GM12878 (cell line): ENCODE measurements around the gene ZNF483. TPM values are rescaled to one million over a fixed set of nuclear protein-coding genes. Genes with fewer than 3 reads are reported as not detected.

Source experiments
- BACH1 ChIP-seq: fragments of 450-650 bp; IDR thresholded peaks from 2 replicates; pipeline ENCODE4 v1.6.1; 2017; ENCODE audit warnings: mild to moderate bottlenecking, borderline replicate concordance
- CBX5 ChIP-seq: sonication (generic); IDR thresholded peaks from 2 replicates; pipeline ENCODE4 v1.6.1; 2016; ENCODE audit warnings: low read depth, moderate library complexity, mild to moderate bottlenecking, inconsistent platforms
- CREB1 ChIP-seq: IDR thresholded peaks from 2 replicates; pipeline ENCODE4 v1.6.1; 2012; ENCODE audit warnings: low read depth, mild to moderate bottlenecking, inconsistent platforms
- EZH2 ChIP-seq: IDR thresholded peaks from 2 replicates; pipeline ENCODE4 v1.6.1; 2012; ENCODE audit warnings: low read depth, mild to moderate bottlenecking, control low read depth, inconsistent platforms, low read length, borderline replicate concordance; ENCODE audit not compliant: control insufficient read depth
- GATAD2B ChIP-seq: fragments of 450-650 bp; conservative IDR thresholded peaks from 2 replicates; pipeline ENCODE4 v1.6.1; 2017; ENCODE audit warnings: low read depth, mild to moderate bottlenecking, moderate library complexity
- HCFC1 ChIP-seq: fragments of 150-350 bp; IDR thresholded peaks from 2 replicates; pipeline ENCODE4 v1.6.1; 2014; ENCODE audit warnings: low read length
- IRF4 ChIP-seq: IDR thresholded peaks from 2 replicates; pipeline ENCODE4 v1.6.1; 2011; ENCODE audit warnings: low read depth, low read length
- LARP7 ChIP-seq: fragments of 450-650 bp; IDR thresholded peaks from 2 replicates; pipeline ENCODE4 v1.6.1; 2017; ENCODE audit warnings: mild to moderate bottlenecking
- MEF2B ChIP-seq: fragments of 450-650 bp; IDR thresholded peaks from 2 replicates; pipeline ENCODE4 v1.6.1; 2018; ENCODE audit warnings: mild to moderate bottlenecking, moderate library complexity; ENCODE audit not compliant: partially characterized antibody, poor library complexity, severe bottlenecking
- MTA3 ChIP-seq: IDR thresholded peaks from 2 replicates; pipeline ENCODE4 v1.6.1; 2012; ENCODE audit warnings: low read length, inconsistent platforms, borderline replicate concordance
- MXI1 ChIP-seq: fragments of 150-350 bp; IDR thresholded peaks from 2 replicates; pipeline ENCODE4 v1.6.1; 2011; ENCODE audit warnings: low read depth, mild to moderate bottlenecking, inconsistent platforms, low read length, improper control_type of control experiment
- NBN ChIP-seq: fragments of 450-650 bp; IDR thresholded peaks from 2 replicates; pipeline ENCODE4 v1.6.1; 2016
- NFIC ChIP-seq: IDR thresholded peaks from 2 replicates; pipeline ENCODE4 v1.6.1; 2012; ENCODE audit warnings: low read depth, mild to moderate bottlenecking, inconsistent platforms, low read length, moderate library complexity
- NFXL1 ChIP-seq: fragments of 450-650 bp; IDR thresholded peaks from 2 replicates; pipeline ENCODE4 v1.6.1; 2017; ENCODE audit warnings: antibody characterized with exemption, mild to moderate bottlenecking, borderline replicate concordance
- NFYB ChIP-seq: IDR thresholded peaks from 2 replicates; pipeline ENCODE4 v1.6.1; 2011; ENCODE audit warnings: low read depth, mild to moderate bottlenecking, low read length, improper control_type of control experiment, moderate library complexity; ENCODE audit not compliant: insufficient read depth
- NR2C1 ChIP-seq: fragments of 450-650 bp; IDR thresholded peaks from 2 replicates; pipeline ENCODE4 v1.6.1; 2017; ENCODE audit warnings: antibody characterized with exemption, mild to moderate bottlenecking, moderate library complexity
- SIN3A ChIP-seq: IDR thresholded peaks from 2 replicates; pipeline ENCODE4 v1.6.1; 2012; ENCODE audit warnings: low read depth, low read length, improper control_type of control experiment
- SMAD1 ChIP-seq: fragments of 450-650 bp; IDR thresholded peaks from 2 replicates; pipeline ENCODE4 v1.6.1; 2018; ENCODE audit warnings: mild to moderate bottlenecking, low read depth; ENCODE audit not compliant: partially characterized antibody
- SMC3 ChIP-seq: IDR thresholded peaks from 2 replicates; pipeline ENCODE4 v1.6.1; 2011; ENCODE audit warnings: low read length, improper control_type of control experiment, borderline replicate concordance
- SREBF2 ChIP-seq: IDR thresholded peaks from 2 replicates; pipeline ENCODE4 v1.6.1; 2012; ENCODE audit warnings: mild to moderate bottlenecking, low read length
- STAT3 ChIP-seq: IDR thresholded peaks from 2 replicates; pipeline ENCODE4 v1.6.1; 2011; ENCODE audit warnings: low read depth, low read length, improper control_type of control experiment
- TCF3 ChIP-seq: IDR thresholded peaks from 2 replicates; pipeline ENCODE4 v1.6.1; 2012; ENCODE audit warnings: low read depth, mild to moderate bottlenecking, low read length, borderline replicate concordance; ENCODE audit not compliant: insufficient read depth
- YY1 ChIP-seq: IDR thresholded peaks from 2 replicates; pipeline ENCODE4 v1.6.1; 2011; ENCODE audit warnings: low read depth, mild to moderate bottlenecking, low read length
- polyA plus RNA-seq, 11 experiments: library from polyadenylated mRNA; depleted of rRNA in 4 of 11; unstranded in 6 of 11; stranded (reverse) in 5 of 11; fragments of >200 nt; fragmentation: Nextera tagmentation in 4 of 11; fragmentation: Illumina TruSeq in 1 of 11; extraction: Ambion mirVana in 4 of 11; extraction: Trizol in 1 of 11; gene quantifications; 1 replicate in 1 of 11; 2 replicates in 10 of 11; pipeline versions ENCODE4 v1.2.1 to v1.2.3, GENCODE V29; 2011 to 2016; ENCODE audit warnings: inconsistent platforms in 2 of 11, missing spikeins in 2 of 11, low read depth in 1 of 11
- total RNA-seq, 4 experiments: library from RNA; depleted of rRNA in 3 of 4; stranded (reverse); fragments of >200 nt in 3 of 4; fragmentation: Illumina TruSeq in 1 of 4; extraction: Trizol in 1 of 4; gene quantifications; 2 replicates each; pipeline versions ENCODE4 v1.2.1 to v1.2.3, GENCODE V29; 2013 to 2021
- TF ChIP-seq, protein P1 (sequence below): IDR thresholded peaks from 2 replicates; pipeline ENCODE4 v1.6.1; 2012; ENCODE audit warnings: low read depth, low read length, improper control_type of control experiment
- TF ChIP-seq, protein P2 (sequence below): IDR thresholded peaks from 2 replicates; pipeline ENCODE4 v1.6.1; 2011; ENCODE audit warnings: low read depth, low read length, improper control_type of control experiment, borderline replicate concordance
- TF ChIP-seq, protein P3 (sequence below): fragments of 450-650 bp; IDR thresholded peaks from 2 replicates; pipeline ENCODE4 v1.6.1; 2017; ENCODE audit warnings: mild to moderate bottlenecking, moderate library complexity

ZNF483 gene
- total and polyA plus RNA-seq, 10 of the 15 experiments (the other 5 are each of a cell fraction or from before 2014, with no cell fraction given): 0.03 to 0.76 (median 0.26) TPM; not detected in 1

DNA sequence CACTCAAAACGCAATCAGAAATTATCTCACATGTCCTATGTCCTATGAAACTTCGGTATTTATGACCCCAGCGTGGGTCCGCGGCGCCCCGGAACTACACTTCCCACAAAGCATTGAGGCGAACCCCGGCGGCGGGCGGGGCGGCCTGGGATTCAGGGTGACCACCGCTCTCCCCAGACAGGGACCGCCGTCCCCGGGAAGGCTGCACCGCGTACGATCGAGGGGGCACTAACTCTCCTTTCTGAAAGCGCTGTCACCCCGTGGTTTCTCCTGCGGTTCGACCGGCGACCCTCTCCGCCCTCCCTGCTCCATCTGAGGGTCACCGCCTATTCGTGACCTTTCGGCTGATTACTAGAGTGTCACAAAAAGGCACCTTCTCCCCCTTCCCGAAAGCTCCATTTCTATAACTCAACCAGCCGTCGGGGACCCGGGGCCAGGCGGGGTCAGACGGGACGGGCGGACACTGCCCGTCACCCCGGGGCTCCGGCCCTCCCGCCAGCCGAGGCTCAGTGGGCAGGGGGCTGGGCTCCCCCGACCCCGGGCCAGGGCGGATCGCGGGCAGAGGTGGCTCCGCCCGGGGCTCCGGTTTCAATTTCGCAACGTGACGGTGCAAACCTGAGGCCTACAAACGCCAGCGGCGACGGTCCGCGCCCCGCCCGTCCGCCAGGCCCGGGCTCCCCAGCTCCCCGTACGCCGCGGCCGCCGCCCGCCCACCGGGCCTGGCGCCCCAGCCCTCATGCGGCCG lies 42.1 kb upstream of the ZNF483 start (continued):
- TF ChIP-seq NR2C1: peak; percentile 90
- TF ChIP-seq NFIC: no peak
- TF ChIP-seq SREBF2: no peak
- peak; percentile 81 for TF ChIP-seq HCFC1
- peak; percentile 43 for TF ChIP-seq BACH1
- TF ChIP-seq, protein P1, sequence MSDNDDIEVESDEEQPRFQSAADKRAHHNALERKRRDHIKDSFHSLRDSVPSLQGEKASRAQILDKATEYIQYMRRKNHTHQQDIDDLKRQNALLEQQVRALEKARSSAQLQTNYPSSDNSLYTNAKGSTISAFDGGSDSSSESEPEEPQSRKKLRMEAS: peak; percentile 50; the same call in 1 of the 2 replicates
- TF ChIP-seq YY1: peak; percentile 46; the same call in 1 of the 2 replicates
- peak; percentile 30; the same call in 1 of the 2 replicates for TF ChIP-seq CREB1
- TF ChIP-seq MTA3: no peak
- TF ChIP-seq SMC3: no peak
- TF ChIP-seq, protein P2, sequence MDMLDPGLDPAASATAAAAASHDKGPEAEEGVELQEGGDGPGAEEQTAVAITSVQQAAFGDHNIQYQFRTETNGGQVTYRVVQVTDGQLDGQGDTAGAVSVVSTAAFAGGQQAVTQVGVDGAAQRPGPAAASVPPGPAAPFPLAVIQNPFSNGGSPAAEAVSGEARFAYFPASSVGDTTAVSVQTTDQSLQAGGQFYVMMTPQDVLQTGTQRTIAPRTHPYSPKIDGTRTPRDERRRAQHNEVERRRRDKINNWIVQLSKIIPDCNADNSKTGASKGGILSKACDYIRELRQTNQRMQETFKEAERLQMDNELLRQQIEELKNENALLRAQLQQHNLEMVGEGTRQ: no peak
- TF ChIP-seq NBN: peak; percentile 59; the same call in 1 of the 2 replicates
- TF ChIP-seq EZH2: no peak
- TF ChIP-seq IRF4: no peak
- no peak for TF ChIP-seq STAT3
- peak; percentile 39 for TF ChIP-seq MEF2B
- TF ChIP-seq MXI1: peak; percentile 13; the same call in 1 of the 2 replicates
- TF ChIP-seq SIN3A: peak; percentile 85
- TF ChIP-seq CBX5: no peak
- peak; percentile 73; the same call in 1 of the 2 replicates for TF ChIP-seq LARP7
- TF ChIP-seq, protein P3, sequence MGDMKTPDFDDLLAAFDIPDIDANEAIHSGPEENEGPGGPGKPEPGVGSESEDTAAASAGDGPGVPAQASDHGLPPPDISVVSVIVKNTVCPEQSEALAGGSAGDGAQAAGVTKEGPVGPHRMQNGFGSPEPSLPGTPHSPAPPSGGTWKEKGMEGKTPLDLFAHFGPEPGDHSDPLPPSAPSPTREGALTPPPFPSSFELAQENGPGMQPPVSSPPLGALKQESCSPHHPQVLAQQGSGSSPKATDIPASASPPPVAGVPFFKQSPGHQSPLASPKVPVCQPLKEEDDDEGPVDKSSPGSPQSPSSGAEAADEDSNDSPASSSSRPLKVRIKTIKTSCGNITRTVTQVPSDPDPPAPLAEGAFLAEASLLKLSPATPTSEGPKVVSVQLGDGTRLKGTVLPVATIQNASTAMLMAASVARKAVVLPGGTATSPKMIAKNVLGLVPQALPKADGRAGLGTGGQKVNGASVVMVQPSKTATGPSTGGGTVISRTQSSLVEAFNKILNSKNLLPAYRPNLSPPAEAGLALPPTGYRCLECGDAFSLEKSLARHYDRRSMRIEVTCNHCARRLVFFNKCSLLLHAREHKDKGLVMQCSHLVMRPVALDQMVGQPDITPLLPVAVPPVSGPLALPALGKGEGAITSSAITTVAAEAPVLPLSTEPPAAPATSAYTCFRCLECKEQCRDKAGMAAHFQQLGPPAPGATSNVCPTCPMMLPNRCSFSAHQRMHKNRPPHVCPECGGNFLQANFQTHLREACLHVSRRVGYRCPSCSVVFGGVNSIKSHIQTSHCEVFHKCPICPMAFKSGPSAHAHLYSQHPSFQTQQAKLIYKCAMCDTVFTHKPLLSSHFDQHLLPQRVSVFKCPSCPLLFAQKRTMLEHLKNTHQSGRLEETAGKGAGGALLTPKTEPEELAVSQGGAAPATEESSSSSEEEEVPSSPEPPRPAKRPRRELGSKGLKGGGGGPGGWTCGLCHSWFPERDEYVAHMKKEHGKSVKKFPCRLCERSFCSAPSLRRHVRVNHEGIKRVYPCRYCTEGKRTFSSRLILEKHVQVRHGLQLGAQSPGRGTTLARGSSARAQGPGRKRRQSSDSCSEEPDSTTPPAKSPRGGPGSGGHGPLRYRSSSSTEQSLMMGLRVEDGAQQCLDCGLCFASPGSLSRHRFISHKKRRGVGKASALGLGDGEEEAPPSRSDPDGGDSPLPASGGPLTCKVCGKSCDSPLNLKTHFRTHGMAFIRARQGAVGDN: peak; percentile 58; the same call in 1 of the 2 replicates
- TF ChIP-seq TCF3: no peak
- no peak for TF ChIP-seq SMAD1
- no peak for TF ChIP-seq NFYB
- TF ChIP-seq NFXL1: no peak
- TF ChIP-seq GATAD2B: peak; percentile 86
